Mucosa of stomach (tissue), 1 donor: ENCODE measurements around the gene RGS7.
"Not testable (repeated sequence)": the region's sequence is repeated elsewhere in the genome, so short reads cannot be mapped to it uniquely, and the experiment has no call there.

Experiments
- H3K27me3 ChIP-seq: one replicate; pipeline ENCODE4 v1.7.0; 2013; ENCODE audit warnings: mild to moderate bottlenecking, low read length; ENCODE audit not compliant: control insufficient read depth, insufficient read depth
- H3K36me3 ChIP-seq: one replicate; pipeline ENCODE4 v1.7.0; 2013; ENCODE audit warnings: low read length; ENCODE audit not compliant: control insufficient read depth, insufficient read depth
- H3K4me1 ChIP-seq: one replicate; pipeline ENCODE4 v1.7.0; 2013; ENCODE audit warnings: mild to moderate bottlenecking, low read length; ENCODE audit not compliant: control insufficient read depth, insufficient read depth
- H3K4me3 ChIP-seq: one replicate; pipeline ENCODE4 v1.7.0; 2013; ENCODE audit warnings: low read length
- H3K9ac ChIP-seq: one replicate; pipeline ENCODE4 v1.7.0; 2013; ENCODE audit warnings: mild to moderate bottlenecking, low read length, moderate library complexity
- H3K9me3 ChIP-seq: one replicate; pipeline ENCODE4 v1.7.0; 2013; ENCODE audit warnings: mild to moderate bottlenecking, low read length, moderate library complexity; ENCODE audit not compliant: control insufficient read depth
- donor health status: Pancreatic carcinoma.

The RGS7 gene

DNA sequence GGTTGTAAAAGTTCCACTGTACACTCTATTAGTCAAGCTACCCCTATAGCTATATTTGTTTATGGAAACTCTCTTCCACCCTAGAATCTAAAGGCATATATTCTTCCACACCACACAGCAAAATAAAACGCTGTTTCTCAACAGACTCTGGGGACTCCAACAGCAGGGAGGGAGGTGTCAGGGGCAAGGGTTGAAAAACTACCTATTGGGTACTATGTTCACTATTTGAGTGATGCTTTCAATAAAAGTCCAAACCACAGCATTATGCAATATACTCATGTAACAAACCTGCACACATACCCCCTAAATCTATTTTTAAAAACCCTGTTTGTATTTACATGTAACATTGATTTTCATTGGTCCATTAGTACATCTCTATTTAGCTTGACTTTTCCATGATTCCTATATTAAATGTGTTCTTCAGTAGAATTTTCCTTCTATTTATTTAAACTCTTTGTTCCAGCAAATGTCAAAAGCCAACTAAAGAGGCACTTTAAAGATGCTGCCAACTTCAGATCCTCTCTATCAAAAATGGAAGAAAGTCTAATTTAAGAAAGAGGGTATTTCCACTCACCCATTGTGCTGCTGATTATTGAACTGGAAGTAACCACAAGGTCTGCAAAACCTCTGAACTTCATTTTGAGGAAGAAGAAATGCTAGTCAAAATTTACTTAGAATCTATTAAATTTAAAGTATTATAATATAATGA, 26.2 kb downstream of the RGS7 start:
- Histone ChIP-seq H3K4me3 (no peak overlapping the region), H3K4me1 (no peaks in the 10 kb centered on the region), H3K9ac (no peak overlapping the region), H3K36me3 (no peaks in the 10 kb centered on the region), H3K9me3 (no peaks in the 10 kb centered on the region), H3K27me3 (no peaks in the 10 kb centered on the region)

DNA sequence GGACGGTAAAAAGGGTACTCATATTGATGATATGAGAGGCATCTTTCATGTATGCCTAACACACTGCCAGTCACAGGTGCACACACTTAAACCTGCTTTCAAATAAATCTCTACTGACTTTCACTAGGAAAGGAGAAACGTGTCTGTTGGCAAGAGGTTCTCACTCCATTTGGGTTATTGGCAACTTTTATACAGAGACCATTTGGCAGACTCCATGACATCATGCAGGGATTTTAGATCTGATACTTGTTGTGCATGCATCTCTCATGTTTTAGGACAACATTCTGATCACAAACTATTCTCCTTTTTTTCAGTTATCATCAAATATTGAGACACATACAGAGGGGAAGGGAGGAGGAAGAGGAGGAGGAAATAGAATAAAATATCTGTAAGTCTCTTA, 31.5 kb downstream of the RGS7 start:
- Histone ChIP-seq H3K27me3 (no peaks in the 10 kb centered on the region), H3K9ac (no peak overlapping the region), H3K36me3 (no peaks in the 10 kb centered on the region), H3K4me3 (no peak overlapping the region), H3K9me3 (no peaks in the 10 kb centered on the region), H3K4me1 (no peaks in the 10 kb centered on the region)

DNA sequence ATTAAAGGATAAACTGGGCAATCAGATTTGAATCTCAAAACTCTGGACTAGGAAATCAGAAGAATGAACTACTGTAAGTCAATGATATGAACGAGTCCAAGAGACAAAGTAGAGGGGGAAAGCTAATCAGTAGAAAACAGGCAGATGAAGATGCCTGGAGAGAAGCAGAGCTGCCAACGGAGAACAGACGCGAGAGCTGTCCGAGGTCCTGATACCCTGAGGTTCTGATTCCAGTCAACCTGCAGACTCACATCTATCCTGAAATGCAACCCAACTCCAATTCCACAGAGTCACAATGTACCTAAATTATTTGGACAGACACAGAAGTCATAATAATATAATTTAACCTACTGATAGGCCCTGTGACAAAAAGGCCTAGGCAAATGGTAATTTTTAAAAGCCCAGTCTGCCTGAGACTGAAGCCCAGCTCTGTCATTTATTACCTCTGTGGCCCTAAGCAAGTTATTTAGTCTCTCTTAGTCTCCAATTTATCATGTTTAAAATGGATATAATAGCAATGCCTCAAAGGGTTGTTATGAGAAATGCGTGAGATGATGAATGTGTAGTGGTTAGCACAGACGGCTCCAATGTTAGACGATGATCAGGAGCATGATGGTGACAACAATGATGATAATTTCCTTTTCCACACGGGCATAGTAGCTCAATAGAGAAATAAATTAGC, 33.4 kb downstream of the RGS7 start:
- H3K36me3 ChIP-seq, result no peaks in the 10 kb centered on the region
- no peaks in the 10 kb centered on the region for H3K9me3 ChIP-seq
- H3K27me3 ChIP-seq, result no peaks in the 10 kb centered on the region
- H3K4me1 ChIP-seq, result no peaks in the 10 kb centered on the region
- no peak overlapping the region for H3K9ac ChIP-seq
- no peak overlapping the region for H3K4me3 ChIP-seq

DNA sequence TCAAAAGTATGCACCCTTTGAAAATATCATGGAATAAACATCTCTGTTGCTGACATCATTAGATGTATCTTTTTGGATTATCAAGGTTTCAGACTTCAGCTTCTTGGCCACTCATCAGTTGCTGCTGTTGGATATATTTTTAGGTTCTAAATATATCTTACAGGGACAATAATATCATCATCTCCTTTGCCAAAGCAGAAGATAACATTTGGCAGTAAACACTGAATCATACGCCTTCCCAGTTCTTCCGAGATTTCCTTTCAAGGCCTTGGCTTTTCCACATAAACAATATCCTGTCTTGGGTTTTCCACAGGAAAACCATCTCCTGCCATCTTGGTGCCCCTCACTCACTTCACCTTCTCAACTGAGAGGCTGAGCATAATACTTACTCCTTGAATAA, 39.3 kb downstream of the RGS7 start:
- no peaks in the 10 kb centered on the region for H3K9me3 ChIP-seq
- H3K36me3 ChIP-seq, result no peaks in the 10 kb centered on the region
- no peaks in the 10 kb centered on the region for H3K4me1 ChIP-seq
- H3K9ac ChIP-seq, result no peak overlapping the region
- no peaks in the 10 kb centered on the region for H3K27me3 ChIP-seq
- H3K4me3 ChIP-seq, result no peak overlapping the region

DNA sequence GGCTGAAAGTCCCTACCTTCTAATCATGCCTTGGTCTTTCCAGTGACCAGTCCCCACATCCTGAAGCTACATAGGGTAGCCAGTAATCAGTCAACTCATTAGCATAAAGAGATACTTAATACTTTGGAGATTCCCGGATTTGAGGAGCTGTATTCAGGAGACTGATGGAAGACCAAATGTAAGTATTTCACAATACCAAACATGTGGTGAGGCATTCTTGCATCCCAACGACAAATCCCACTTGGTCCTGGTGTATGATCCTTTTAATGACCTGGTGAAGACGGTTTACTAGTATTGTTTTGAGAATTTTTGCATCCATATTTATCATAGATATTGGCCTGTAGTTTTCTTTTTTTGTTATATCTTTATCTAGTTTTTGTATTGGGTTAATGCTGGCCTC, 40.6 kb downstream of the RGS7 start:
- Histone ChIP-seq H3K9me3 (no peaks in the 10 kb centered on the region), H3K36me3 (no peaks in the 10 kb centered on the region), H3K9ac (no peak overlapping the region), H3K27me3 (no peaks in the 10 kb centered on the region), H3K4me3 (no peak overlapping the region), H3K4me1 (no peaks in the 10 kb centered on the region)

DNA sequence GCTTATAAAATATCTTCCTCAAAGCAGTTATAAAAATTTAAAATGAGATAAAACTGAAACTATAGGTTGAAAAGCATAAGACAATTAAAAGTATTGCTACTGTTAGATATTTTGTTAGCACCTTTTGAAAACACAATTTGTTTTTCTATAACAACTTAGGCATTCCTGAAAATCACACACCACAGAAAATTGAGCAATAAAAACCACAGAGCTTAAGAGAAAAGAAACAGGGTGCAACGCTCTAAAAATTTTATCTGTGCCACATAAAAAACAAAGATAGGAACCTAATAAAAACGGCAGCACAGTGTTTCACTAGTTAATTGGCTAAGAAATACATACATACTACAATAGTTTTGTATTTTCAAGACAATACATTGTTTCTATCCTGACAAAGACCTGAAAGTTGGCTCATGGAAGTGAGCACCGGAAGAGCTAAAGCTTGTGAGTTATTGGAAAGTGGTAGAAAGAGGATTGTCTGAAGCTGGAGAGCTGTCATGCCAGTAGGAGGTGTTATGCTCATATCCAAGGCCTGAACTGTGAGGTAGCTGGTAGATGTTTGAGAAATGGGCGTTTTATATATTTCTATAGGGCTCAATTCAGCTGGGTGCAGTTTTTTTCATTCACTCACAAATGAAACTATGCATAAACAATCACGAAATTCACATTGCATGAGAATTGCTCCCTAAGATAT, 45.8 kb downstream of the RGS7 start:
- no peaks in the 10 kb centered on the region for H3K9me3 ChIP-seq
- H3K27me3 ChIP-seq, result no peaks in the 10 kb centered on the region
- H3K9ac ChIP-seq, result no peak overlapping the region
- no peak overlapping the region for H3K4me3 ChIP-seq
- H3K36me3 ChIP-seq, result no peaks in the 10 kb centered on the region
- no peaks in the 10 kb centered on the region for H3K4me1 ChIP-seq

DNA sequence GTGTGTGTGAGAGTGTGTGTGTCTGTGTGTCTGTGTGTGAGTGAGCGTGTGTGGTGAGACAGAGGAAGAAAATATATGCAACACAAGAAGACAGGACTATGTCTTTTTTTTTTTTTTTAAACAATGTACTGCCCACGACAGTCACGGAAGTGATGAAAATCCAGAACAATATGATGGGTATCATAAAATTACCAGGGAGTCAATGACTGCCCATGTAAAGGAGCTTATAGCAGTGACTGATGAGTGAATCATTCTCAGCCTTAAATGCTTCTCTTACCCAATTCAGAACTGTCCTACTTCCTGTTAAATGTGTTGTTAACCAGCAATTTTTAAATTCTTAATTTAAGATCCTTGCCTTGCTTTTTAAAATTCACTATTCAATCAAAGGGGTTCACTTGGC, 46.6 kb downstream of the RGS7 start:
- Histone ChIP-seq H3K9ac (no peak overlapping the region), H3K9me3 (no peaks in the 10 kb centered on the region), H3K4me1 (no peaks in the 10 kb centered on the region), H3K4me3 (no peak overlapping the region), H3K36me3 (no peaks in the 10 kb centered on the region), H3K27me3 (no peaks in the 10 kb centered on the region)

DNA sequence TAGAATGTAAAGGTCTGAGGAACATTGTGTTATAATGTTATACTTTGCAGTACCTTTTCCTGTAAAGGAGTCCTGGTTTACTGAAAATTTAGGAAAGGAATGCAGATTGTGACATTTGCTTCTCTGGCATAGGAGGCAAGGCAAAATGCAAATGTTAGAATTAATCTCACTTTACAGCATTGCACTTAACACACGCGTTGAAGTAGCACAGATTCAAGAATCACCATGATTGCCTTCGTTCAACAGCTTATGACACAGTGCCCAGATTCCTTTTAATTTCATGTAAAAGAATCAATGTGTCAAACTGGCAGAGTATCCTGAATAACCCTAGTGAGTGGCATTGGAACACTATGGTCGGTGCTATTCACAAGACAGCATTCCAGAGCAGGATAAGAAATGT, 47.4 kb downstream of the RGS7 start:
- no peaks in the 10 kb centered on the region for H3K4me1 ChIP-seq
- no peaks in the 10 kb centered on the region for H3K9me3 ChIP-seq
- no peak overlapping the region for H3K9ac ChIP-seq
- no peaks in the 10 kb centered on the region for H3K36me3 ChIP-seq
- no peak overlapping the region for H3K4me3 ChIP-seq
- H3K27me3 ChIP-seq, result no peaks in the 10 kb centered on the region

DNA sequence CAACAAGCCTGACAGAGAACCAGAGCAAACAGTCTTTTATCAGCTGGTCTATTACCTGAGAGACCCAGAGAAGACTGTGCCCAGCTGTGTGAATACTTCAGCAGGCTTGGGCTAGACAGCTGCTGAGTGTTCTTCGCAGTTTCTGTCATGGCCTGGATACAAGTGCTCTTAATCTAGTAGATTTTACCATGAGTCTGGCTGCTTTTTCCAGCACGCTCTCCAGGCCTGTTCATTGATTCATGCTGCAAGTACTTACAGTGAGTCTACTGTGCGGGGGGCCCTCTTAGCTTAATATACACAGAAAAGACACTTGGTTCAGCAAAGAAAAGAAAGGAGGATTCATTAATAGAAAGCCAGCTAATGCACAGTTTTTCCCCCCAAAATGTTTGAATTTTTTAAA, 48.5 kb downstream of the RGS7 start:
- no peaks in the 10 kb centered on the region for H3K27me3 ChIP-seq
- no peak overlapping the region for H3K4me3 ChIP-seq
- H3K9ac ChIP-seq, result no peak overlapping the region
- H3K4me1 ChIP-seq, result no peaks in the 10 kb centered on the region
- no peaks in the 10 kb centered on the region for H3K36me3 ChIP-seq
- no peaks in the 10 kb centered on the region for H3K9me3 ChIP-seq

DNA sequence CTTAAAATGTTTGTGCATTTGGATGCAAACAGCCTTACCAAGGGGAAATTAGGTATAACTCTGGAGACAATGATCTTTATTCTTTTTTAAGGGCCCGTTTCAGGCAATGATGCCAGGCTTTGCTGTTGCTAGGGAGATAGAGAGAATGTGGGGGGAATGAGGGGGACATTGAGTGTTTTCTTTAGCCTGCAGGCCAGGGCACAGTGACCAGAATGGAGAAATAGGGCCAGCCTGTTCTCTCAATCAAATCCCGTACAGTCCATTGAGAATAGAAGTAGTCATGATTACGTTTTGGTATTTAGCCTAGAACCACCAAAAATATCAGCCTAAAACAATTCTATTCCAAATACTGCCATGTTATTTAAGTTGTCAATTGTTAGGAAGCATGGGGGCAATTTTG, 49.0 kb downstream of the RGS7 start:
- no peaks in the 10 kb centered on the region for H3K36me3 ChIP-seq
- no peaks in the 10 kb centered on the region for H3K9me3 ChIP-seq
- H3K27me3 ChIP-seq, result no peaks in the 10 kb centered on the region
- H3K4me1 ChIP-seq, result no peaks in the 10 kb centered on the region
- H3K9ac ChIP-seq, result no peak overlapping the region
- H3K4me3 ChIP-seq, result no peak overlapping the region

DNA sequence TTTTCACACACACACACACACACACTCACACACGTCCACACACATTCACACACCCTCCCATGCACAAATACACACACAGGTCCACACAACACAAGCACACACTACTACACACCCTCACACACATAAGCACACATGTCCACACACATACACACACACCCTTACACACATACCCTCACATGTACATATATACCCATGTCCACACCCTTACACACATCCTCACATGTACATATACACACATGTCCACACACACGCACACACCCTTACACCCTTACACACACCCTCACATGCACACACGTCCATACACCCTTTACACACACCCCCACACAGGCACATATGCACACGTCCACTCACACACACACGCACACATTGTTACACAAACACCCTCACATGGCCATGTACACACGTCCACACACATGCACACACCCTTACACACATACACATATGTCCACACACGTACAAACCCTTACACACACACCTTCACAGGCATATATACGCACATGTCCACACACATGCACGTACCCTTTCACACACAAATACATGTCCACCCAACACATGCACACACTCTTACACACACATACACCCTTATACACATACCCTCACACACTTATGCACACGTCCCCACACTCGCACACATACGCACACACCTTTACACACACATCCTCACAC, 50.7 kb downstream of the RGS7 start:
- Histone ChIP-seq H3K4me3 (no peak overlapping the region), H3K9me3 (no peaks in the 10 kb centered on the region), H3K27me3 (no peaks in the 10 kb centered on the region), H3K4me1 (no peaks in the 10 kb centered on the region), H3K36me3 (no peaks in the 10 kb centered on the region), H3K9ac (no peak overlapping the region)

DNA sequence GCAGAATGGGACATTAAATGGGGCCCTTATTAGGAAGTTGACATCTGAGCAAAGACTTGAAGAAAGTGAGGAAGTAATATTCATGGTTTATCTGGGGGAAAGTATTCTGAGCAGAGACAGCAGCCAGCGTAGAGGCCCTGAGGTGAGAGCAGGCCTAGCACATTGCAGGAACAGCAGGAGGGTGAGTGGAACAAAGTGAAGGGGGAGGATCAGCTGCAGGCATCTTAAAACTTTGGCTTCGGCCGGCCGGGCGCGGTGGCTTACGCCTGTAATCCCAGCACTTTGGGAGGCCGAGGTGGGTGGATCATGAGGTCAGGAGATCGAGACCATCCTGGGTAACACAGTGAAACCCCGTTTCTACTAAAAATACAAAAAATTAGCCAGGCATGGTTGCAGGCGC, 55.0 kb downstream of the RGS7 start:
- H3K27me3 ChIP-seq, H3K4me3 ChIP-seq, H3K9me3 ChIP-seq, H3K4me1 ChIP-seq, H3K36me3 ChIP-seq, H3K9ac ChIP-seq: not testable (repeated sequence)
